Neutrophil (primary cell): Measurements from ENCODE around the gene RASSF3.

Experiments used
- H3K27ac ChIP-seq: fragments of 200-600 bp; sonication (generic); 2 replicates; pipeline ENCODE4 v1.5.1; 2016; ENCODE audit warnings: mild to moderate bottlenecking, moderate library complexity
- H3K27me3 ChIP-seq: fragments of 200-600 bp; sonication (generic); 2 replicates; pipeline ENCODE4 v1.6.0; 2016; ENCODE audit warnings: mild to moderate bottlenecking
- H3K36me3 ChIP-seq: fragments of 200-600 bp; sonication (generic); 2 replicates; pipeline ENCODE4 v1.5.1; 2017
- H3K4me1 ChIP-seq, 2 experiments: fragments of 200-600 bp in 1 of 2; sonication (generic) in 1 of 2; 1 replicate in 1 of 2; 2 replicates in 1 of 2; pipeline versions ENCODE4 v1.5.1 to v1.6.1; 2013 to 2016; ENCODE audit warnings: low read depth in 1 of 2, low read length in 1 of 2, mild to moderate bottlenecking in 1 of 2, moderate library complexity in 1 of 2; ENCODE audit not compliant: control insufficient read depth in 1 of 2, insufficient read depth in 1 of 2
- H3K4me3 ChIP-seq, 2 experiments: fragments of 200-600 bp in 1 of 2; sonication (generic) in 1 of 2; 1 replicate in 1 of 2; 2 replicates in 1 of 2; pipeline ENCODE4 v1.5.1; 2013 to 2016; ENCODE audit warnings: low read depth in 1 of 2, low read length in 1 of 2, mild to moderate bottlenecking in 1 of 2, moderate library complexity in 1 of 2
- H3K9me3 ChIP-seq: fragments of 200-600 bp; sonication (generic); 2 replicates; pipeline ENCODE4 v1.5.1; 2016
- TF ChIP-seq, protein P1 (sequence below): fragments of 200-600 bp; sonication (generic); IDR thresholded peaks from 2 replicates; pipeline ENCODE4 v1.5.1; 2016; ENCODE audit warnings: antibody characterized with exemption

The RASSF3 gene

GRCh38 chr12:64627771-64628170, 17.5 kb downstream of the RASSF3 start:
- Histone ChIP-seq H3K27me3 (no peaks in the 10 kb centered on the region), H3K27ac (peak overlapping the region; percentile 94), H3K9me3 (no peaks in the 10 kb centered on the region), H3K36me3 (peaks cover 36% of the 10 kb centered on the region), H3K4me3 (peak overlapping the region in 1 of 2 experiments; percentile 9), H3K4me1 (peaks cover 77 to 83% of the 10 kb centered on the region in 2 experiments)
- TF ChIP-seq, protein P1, sequence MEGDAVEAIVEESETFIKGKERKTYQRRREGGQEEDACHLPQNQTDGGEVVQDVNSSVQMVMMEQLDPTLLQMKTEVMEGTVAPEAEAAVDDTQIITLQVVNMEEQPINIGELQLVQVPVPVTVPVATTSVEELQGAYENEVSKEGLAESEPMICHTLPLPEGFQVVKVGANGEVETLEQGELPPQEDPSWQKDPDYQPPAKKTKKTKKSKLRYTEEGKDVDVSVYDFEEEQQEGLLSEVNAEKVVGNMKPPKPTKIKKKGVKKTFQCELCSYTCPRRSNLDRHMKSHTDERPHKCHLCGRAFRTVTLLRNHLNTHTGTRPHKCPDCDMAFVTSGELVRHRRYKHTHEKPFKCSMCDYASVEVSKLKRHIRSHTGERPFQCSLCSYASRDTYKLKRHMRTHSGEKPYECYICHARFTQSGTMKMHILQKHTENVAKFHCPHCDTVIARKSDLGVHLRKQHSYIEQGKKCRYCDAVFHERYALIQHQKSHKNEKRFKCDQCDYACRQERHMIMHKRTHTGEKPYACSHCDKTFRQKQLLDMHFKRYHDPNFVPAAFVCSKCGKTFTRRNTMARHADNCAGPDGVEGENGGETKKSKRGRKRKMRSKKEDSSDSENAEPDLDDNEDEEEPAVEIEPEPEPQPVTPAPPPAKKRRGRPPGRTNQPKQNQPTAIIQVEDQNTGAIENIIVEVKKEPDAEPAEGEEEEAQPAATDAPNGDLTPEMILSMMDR: no peak

GRCh38 chr12:64631197-64631596, 20.9 kb downstream of the RASSF3 start:
- Histone ChIP-seq H3K4me1 (peaks cover 55 to 64% of the 10 kb centered on the region in 2 experiments), H3K4me3 (peak overlapping the region in 1 of 2 experiments; percentile 10), H3K36me3 (peaks cover 45% of the 10 kb centered on the region), H3K27me3 (no peaks in the 10 kb centered on the region), H3K27ac (peak overlapping the region; percentile 59), H3K9me3 (no peaks in the 10 kb centered on the region)
- TF ChIP-seq, protein P1: no peak

DNA sequence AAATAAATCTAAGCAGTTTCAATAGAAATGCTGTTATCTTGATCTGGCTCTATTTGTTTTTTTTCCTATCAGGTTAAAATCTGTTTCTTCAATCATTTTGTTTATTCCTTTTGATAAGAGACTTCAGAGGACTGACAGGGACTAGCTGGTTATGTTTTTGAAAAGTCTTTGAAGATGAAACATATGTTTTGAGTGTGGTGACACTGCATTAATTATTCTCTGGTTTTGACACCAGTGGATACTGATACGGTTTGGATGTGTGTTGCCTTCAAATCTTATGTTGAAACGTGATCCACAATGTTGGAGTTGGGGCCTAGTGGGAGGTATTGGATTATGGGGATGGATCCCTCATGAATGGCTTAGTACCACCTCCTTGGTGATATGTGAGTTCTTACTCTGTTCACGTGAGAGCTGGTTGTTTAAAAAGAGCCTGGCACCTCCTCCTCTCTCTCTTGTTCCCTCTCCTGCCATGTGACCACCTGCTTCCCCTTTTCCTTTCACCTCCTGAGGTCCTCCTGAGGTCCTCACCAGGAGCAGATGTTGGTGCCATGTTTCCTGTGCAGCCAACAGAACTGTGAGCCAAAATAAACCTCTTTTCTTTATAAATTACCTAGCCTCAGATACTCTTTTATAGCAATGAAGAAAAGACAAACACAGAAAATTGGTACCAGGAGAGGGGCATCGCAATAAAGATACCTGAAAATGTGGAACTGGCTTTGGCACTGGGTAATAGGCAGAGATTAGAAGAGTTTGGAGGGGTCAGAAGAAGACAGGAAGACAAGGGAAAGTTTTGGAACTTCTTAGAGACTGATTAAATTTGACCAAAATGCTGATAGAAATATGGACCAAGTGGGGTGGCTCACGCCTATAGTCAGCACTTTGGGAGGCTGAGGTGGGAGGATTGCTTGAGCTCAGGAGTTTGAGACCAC, 23.0 kb downstream of the RASSF3 start:
- Histone ChIP-seq H3K9me3 (no peaks in the 10 kb centered on the region), H3K27me3 (no peaks in the 10 kb centered on the region), H3K4me3 (no peak overlapping the region), H3K27ac (peak overlapping the region; percentile 59), H3K36me3 (peaks cover 45% of the 10 kb centered on the region), H3K4me1 (peaks cover 45 to 51% of the 10 kb centered on the region in 2 experiments)
- TF ChIP-seq, protein P1: no peak

DNA sequence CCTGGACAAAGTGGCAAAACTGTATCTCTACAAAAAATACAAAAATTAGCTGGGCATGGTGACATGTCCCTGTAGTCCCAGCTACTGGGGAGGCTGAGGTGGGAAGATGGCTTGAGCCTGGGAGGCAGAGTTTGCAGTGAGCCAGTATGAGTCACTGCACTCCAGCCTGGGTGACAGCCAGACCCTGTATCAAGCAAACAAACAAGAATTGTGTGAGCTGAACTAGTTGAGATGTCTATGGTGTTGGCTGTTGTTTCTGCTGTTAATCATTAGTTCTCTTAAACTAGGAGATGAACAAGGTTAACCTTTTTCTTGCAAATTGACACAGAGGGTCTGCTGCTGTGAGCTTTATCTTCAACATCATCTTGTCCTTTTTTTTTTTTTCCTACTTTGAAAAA, 23.6 kb downstream of the RASSF3 start:
- peaks cover 43% of the 10 kb centered on the region for H3K36me3 ChIP-seq
- peaks cover 52 to 58% of the 10 kb centered on the region in 2 experiments for H3K4me1 ChIP-seq
- TF ChIP-seq, protein P1: no peak
- no peak overlapping the region for H3K4me3 ChIP-seq
- peak overlapping the region; percentile 59 for H3K27ac ChIP-seq
- H3K27me3 ChIP-seq: no peaks in the 10 kb centered on the region
- no peaks in the 10 kb centered on the region for H3K9me3 ChIP-seq

GRCh38 chr12:64634508-64635092, 24.3 kb downstream of the RASSF3 start:
- Histone ChIP-seq H3K4me3 (no peak overlapping the region), H3K4me1 (peaks cover 58 to 64% of the 10 kb centered on the region in 2 experiments), H3K36me3 (peaks cover 37% of the 10 kb centered on the region), H3K27ac (peak overlapping the region; percentile 59), H3K9me3 (no peaks in the 10 kb centered on the region), H3K27me3 (no peaks in the 10 kb centered on the region)
- TF ChIP-seq, protein P1: no peak
